HG03460 (cell line): Measurements from ENCODE around the gene DIAPH1.

Experiments
- ATAC-seq: cut with Tn5 transposase; IDR thresholded peaks from one replicate; pipeline ENCODE4 v1.9.1; 2021; ENCODE audit not compliant: unreplicated experiment

Gene DIAPH1

GRCh38 chr5:141485321-141486055, 133.3 kb downstream of the DIAPH1 start:
- no peak for ATAC-seq

GRCh38 chr5:141484641-141485311, 134.0 kb downstream of the DIAPH1 start, which contains the start of gene PCDHGC4:
Gene PCDHGC4, plus strand, starts transcription at chr5:141485030. Its CDS starts 144 bp downstream, at chr5:141485174.
- no peak for ATAC-seq

GRCh38 chr5:141484310-141484640, 134.5 kb downstream of the DIAPH1 start:
- no peak for ATAC-seq

GRCh38 chr5:141483902-141484301, 134.9 kb downstream of the DIAPH1 start:
- ATAC-seq = no peak

GRCh38 chr5:141479776-141480175, 139.0 kb downstream of the DIAPH1 start:
- no peak for ATAC-seq

GRCh38 chr5:141478321-141478945, 140.4 kb downstream of the DIAPH1 start:
- ATAC-seq = no peak

GRCh38 chr5:141477815-141478214, 141.0 kb downstream of the DIAPH1 start:
- ATAC-seq = no peak

- no peak for ATAC-seq
These were observed 141.7 kb downstream of the DIAPH1 start for GRCh38 chr5:141477044-141477575.

GRCh38 chr5:141476132-141476911, 142.5 kb downstream of the DIAPH1 start:
- ATAC-seq = peak; percentile 20

- peak; percentile 94 for ATAC-seq
These were observed 143.1 kb downstream of the DIAPH1 start, which contains the start of gene PCDHGC3 for GRCh38 chr5:141475625-141476131. Gene PCDHGC3, plus strand, starts transcription at chr5:141475966. Its CDS starts 151 bp downstream, at chr5:141476117.

GRCh38 chr5:141465351-141465750, 153.4 kb downstream of the DIAPH1 start:
- no peak for ATAC-seq
